ENCODE data around the gene MSL2.

- no peak for TF ChIP-seq CTCF (IDR thresholded peaks at IDR 0.05)
- no peak for TF ChIP-seq POLR2AphosphoS5 (IDR thresholded peaks at IDR 0.05)
Measured at GRCh38 chr3:136239094-136239493, 43.0 kb upstream of the MSL2 start.
